H1 (cell line): ENCODE results near the gene IQGAP1. TPM values are rescaled to one million over a fixed set of nuclear protein-coding genes. Genes with fewer than 3 reads are reported as not detected.

Experiments used
- CTCF ChIA-PET: fragments of 300-600 bp; sonication (Branson Sonifier 250); formaldehyde crosslinking; loops from one replicate; lab custom pipeline; 2021; ENCODE audit not compliant: partially characterized antibody; lab: Charles Lee
- POLR2A ChIA-PET: fragments of 300-600 bp; sonication (Branson Sonifier 250); formaldehyde crosslinking; loops from one replicate; lab custom pipeline; 2021; ENCODE audit warnings: inconsistent platforms; ENCODE audit not compliant: partially characterized antibody; lab: Charles Lee
- DNase-seq, 2 experiments: peaks; one replicate each; pipeline versions ENCODE4 v3.0.0 to v3.0.0-alpha.2; 2010 to 2022; ENCODE audit warnings: low spot score in 2 of 2, low read depth in 1 of 2, mixed read lengths in 1 of 2
- FAIRE-seq: peaks from 2 replicates; lab custom pipeline; 2011; peaks lifted over from hg19 to GRCh38; lab: Jason Lieb, UNC
- H2AFZ ChIP-seq: 2 replicates; pipeline ENCODE4 v1.8.1; 2012; ENCODE audit warnings: low read length, inconsistent platforms
- H2AK5ac ChIP-seq: 2 replicates; pipeline ENCODE4 v1.6.1; 2013; ENCODE audit warnings: low read depth, low read length
- H2BK120ac ChIP-seq: replicated peaks from 2 replicates; pipeline ENCODE3; 2013; ENCODE audit warnings: low read depth, low read length, inconsistent platforms
- H2BK12ac ChIP-seq: 2 replicates; pipeline ENCODE4 v1.6.1; 2013; ENCODE audit warnings: low read depth, low read length
- H2BK15ac ChIP-seq: 2 replicates; pipeline ENCODE4 v1.6.1; 2013; ENCODE audit warnings: low read length
- H2BK20ac ChIP-seq: 2 replicates; pipeline ENCODE4 v1.6.1; 2013; ENCODE audit warnings: low read length
- H2BK5ac ChIP-seq: 2 replicates; pipeline ENCODE4 v1.6.1; 2013; ENCODE audit warnings: low read depth, low read length
- H3K14ac ChIP-seq: 2 replicates; pipeline ENCODE4 v1.6.1; 2013; ENCODE audit warnings: inconsistent platforms; ENCODE audit not compliant: insufficient read length
- H3K18ac ChIP-seq: 2 replicates; pipeline ENCODE4 v1.6.1; 2013; ENCODE audit warnings: low read length; ENCODE audit errors: extremely low read depth
- H3K23ac ChIP-seq: 2 replicates; pipeline ENCODE4 v1.6.1; 2013; ENCODE audit warnings: inconsistent platforms; ENCODE audit not compliant: insufficient read length
- H3K23me2 ChIP-seq: 2 replicates; pipeline ENCODE4 v1.6.1; 2013; ENCODE audit warnings: low read depth, low read length
- H3K27ac ChIP-seq: 2 replicates; pipeline ENCODE4 v1.6.1; 2011; ENCODE audit warnings: low read depth, low read length, inconsistent platforms
- H3K27me3 ChIP-seq, 4 experiments: replicated peaks in 1 of 4; 1 replicate in 1 of 4; 2 replicates in 3 of 4; pipeline versions ENCODE4 v1.6.1 to v1.8.1; 2011 to 2013; ENCODE audit warnings: low read length in 3 of 4, mild to moderate bottlenecking in 3 of 4, inconsistent platforms in 2 of 4, mixed read lengths in 2 of 4, moderate library complexity in 1 of 4; ENCODE audit not compliant: control insufficient read depth in 3 of 4, insufficient read depth in 3 of 4; ENCODE audit errors: extremely low read depth in 1 of 4
- H3K36me3 ChIP-seq, 4 experiments: 2 replicates each; pipeline versions ENCODE4 v1.6.1 to v1.8.1; 2011 to 2013; ENCODE audit warnings: mild to moderate bottlenecking in 4 of 4, low read length in 3 of 4, moderate library complexity in 2 of 4, control low read depth in 1 of 4, inconsistent platforms in 1 of 4; ENCODE audit not compliant: insufficient read depth in 4 of 4, control insufficient read depth in 2 of 4
- H3K4ac ChIP-seq: replicated peaks from 2 replicates; pipeline ENCODE3; 2013; ENCODE audit warnings: low read length, low read depth, mixed read lengths, inconsistent platforms; ENCODE audit not compliant: insufficient read length
- H3K4me1 ChIP-seq, 4 experiments: replicated peaks in 1 of 4; 1 replicate in 1 of 4; 2 replicates in 3 of 4; pipeline versions ENCODE4 v1.6.1 to v1.8.1; 2011 to 2013; ENCODE audit warnings: low read length in 3 of 4, inconsistent platforms in 2 of 4, mixed read lengths in 1 of 4; ENCODE audit not compliant: insufficient read depth in 4 of 4, control insufficient read depth in 3 of 4
- H3K4me2 ChIP-seq, 2 experiments: 2 replicates each; pipeline versions ENCODE4 v1.6.1 to v1.8.1; 2011 to 2013; ENCODE audit warnings: low read depth in 2 of 2, low read length in 2 of 2, control low read depth in 1 of 2, inconsistent platforms in 1 of 2, mild to moderate bottlenecking in 1 of 2; ENCODE audit not compliant: insufficient read depth in 1 of 2
- H3K4me3 ChIP-seq, 4 experiments: fragments of 200-600, 300-600 bp in 1 of 4; sonication (generic), shearing (Covaris generic), sonication (Bioruptor Twin) in 1 of 4; 2 replicates each; pipeline versions ENCODE4 v1.5.1 to v1.8.1; 2011 to 2016; ENCODE audit warnings: low read length in 4 of 4, low read depth in 3 of 4, control low read depth in 2 of 4, inconsistent platforms in 2 of 4, mild to moderate bottlenecking in 2 of 4, mixed read lengths in 1 of 4, moderate library complexity in 1 of 4; ENCODE audit not compliant: insufficient read depth in 2 of 4; ENCODE audit errors: extremely low read depth in 1 of 4
- H3K56ac ChIP-seq: replicated peaks from 2 replicates; pipeline ENCODE3; 2013; ENCODE audit warnings: low read depth, mild to moderate bottlenecking, mixed read lengths, low read length, inconsistent platforms; ENCODE audit not compliant: insufficient read length
- H3K79me1 ChIP-seq: 2 replicates; pipeline ENCODE4 v1.6.1; 2013; ENCODE audit warnings: low read depth, low read length, control low read depth
- H3K79me2 ChIP-seq, 2 experiments: 2 replicates each; pipeline versions ENCODE4 v1.6.1 to v1.8.1; 2012 to 2013; ENCODE audit warnings: low read length in 2 of 2, mild to moderate bottlenecking in 2 of 2, inconsistent platforms in 1 of 2; ENCODE audit not compliant: insufficient read depth in 2 of 2, control insufficient read depth in 1 of 2
- H3K9ac ChIP-seq, 4 experiments: replicated peaks in 1 of 4; 1 replicate in 1 of 4; 2 replicates in 3 of 4; pipeline versions ENCODE4 v1.6.1 to v1.8.1; 2011 to 2013; ENCODE audit warnings: low read depth in 3 of 4, low read length in 3 of 4, control low read depth in 2 of 4, mild to moderate bottlenecking in 2 of 4, moderate library complexity in 2 of 4, inconsistent platforms in 1 of 4; ENCODE audit errors: extremely low read depth in 1 of 4
- H3K9me3 ChIP-seq, 2 experiments: 2 replicates each; pipeline versions ENCODE4 v1.6.1 to v1.8.1; 2012 to 2013; ENCODE audit warnings: mild to moderate bottlenecking in 2 of 2, moderate library complexity in 2 of 2, control low read depth in 1 of 2, inconsistent platforms in 1 of 2, low read depth in 1 of 2, low read length in 1 of 2, mixed read lengths in 1 of 2; ENCODE audit not compliant: insufficient read depth in 2 of 2
- H4K20me1 ChIP-seq, 2 experiments: replicated peaks in 1 of 2; 2 replicates each; pipeline versions ENCODE3 to v1.8.1; 2011 to 2013; ENCODE audit warnings: inconsistent platforms in 2 of 2, low read length in 2 of 2, mild to moderate bottlenecking in 1 of 2; ENCODE audit not compliant: insufficient read depth in 2 of 2, control insufficient read depth in 1 of 2
- H4K5ac ChIP-seq: 2 replicates; pipeline ENCODE4 v1.6.1; 2013; ENCODE audit warnings: low read length, low read depth, mixed read lengths, inconsistent platforms; ENCODE audit not compliant: insufficient read length
- H4K8ac ChIP-seq: 2 replicates; pipeline ENCODE4 v1.8.0; 2013; ENCODE audit warnings: mild to moderate bottlenecking, moderate library complexity, low read length, inconsistent platforms; ENCODE audit not compliant: insufficient read depth; ENCODE audit errors: extremely low read depth
- H4K91ac ChIP-seq: replicated peaks from 2 replicates; pipeline ENCODE3; 2013; ENCODE audit warnings: low read length, mixed read lengths, inconsistent platforms; ENCODE audit not compliant: insufficient read length
- CEBPB ChIP-seq: IDR thresholded peaks from 2 replicates; pipeline ENCODE4 v1.6.1; 2012; ENCODE audit warnings: low read depth, low read length
- HDAC2 ChIP-seq, 2 experiments: fragments of 300-600 bp in 1 of 2; sonication (generic) in 1 of 2; IDR thresholded peaks; 2 replicates each; pipeline ENCODE4 v1.6.1; 2011 to 2012; ENCODE audit warnings: low read depth in 2 of 2, low read length in 2 of 2, mild to moderate bottlenecking in 2 of 2, moderate library complexity in 2 of 2, borderline replicate concordance in 1 of 2, inconsistent platforms in 1 of 2
- POU5F1 ChIP-seq: IDR thresholded peaks from 2 replicates; pipeline ENCODE4 v1.6.1; 2011; ENCODE audit warnings: low read depth, mild to moderate bottlenecking, low read length, moderate library complexity
- TBP ChIP-seq: IDR thresholded peaks from 2 replicates; pipeline ENCODE4 v1.6.1; 2011; ENCODE audit warnings: low read depth, low read length, improper control_type of control experiment
- USF2 ChIP-seq: IDR thresholded peaks from 2 replicates; pipeline ENCODE4 v1.6.1; 2011; ENCODE audit warnings: low read length, improper control_type of control experiment
- WGBS, 2 experiments: shearing (Covaris generic) in 1 of 2; methylation state at CpG; one replicate each; pipeline versions ENCODE4 v1.1.6 to v1.1.7; 2013 to 2015; ENCODE audit warnings: low lambda C conversion rate in 2 of 2, mixed read lengths in 2 of 2, inconsistent platforms in 1 of 2, low coverage in 1 of 2, missing lambda C conversion rate in 1 of 2; ENCODE audit not compliant: insufficient replicate concordance in 2 of 2, insufficient coverage in 1 of 2, insufficient read length in 1 of 2; ENCODE audit errors: extremely low coverage in 1 of 2, missing lambda C conversion rate in 1 of 2; 5-methylcytosine and 5-hydroxymethylcytosine counted together
- polyA plus RNA-seq, 7 experiments: library from polyadenylated mRNA; depleted of rRNA in 3 of 7; stranded (reverse) in 5 of 7; unstranded in 2 of 7; fragments of >200 nt in 5 of 7; fragments of 200-250 nt in 2 of 7; gene quantifications; 1 replicate in 5 of 7; 2 replicates in 1 of 7; 4 replicates in 1 of 7; pipeline versions ENCODE4 v1.2.1 to v1.2.3, GENCODE V29; 2011 to 2013; ENCODE audit warnings: missing spikeins in 2 of 7, mixed read lengths in 2 of 7
- total RNA-seq: library from RNA; stranded (reverse); fragmentation: NEBNext Ultra II Directional; extraction: Animal tissue kit (Norgen Biotek cat#: 25700); gene quantifications from 2 replicates; pipeline ENCODE4 v1.2.1, GENCODE V29; 2021

IQGAP1 gene
- total and polyA plus RNA-seq, 2 of the 8 experiments (the other 6 are each of a cell fraction or from before 2014, with no cell fraction given): 56.0 to 138 TPM

- Histone ChIP-seq H3K79me1 (no peaks in the 10 kb centered on the region), H3K4me3 (no peak overlapping the region), H2BK20ac (no peak overlapping the region), H3K9ac (no peak overlapping the region), H4K8ac (no peak overlapping the region), H3K79me2 (no peaks in the 10 kb centered on the region), H4K91ac (no peak overlapping the region), H2BK15ac (no peak overlapping the region), H2BK120ac (no peak overlapping the region), H4K5ac (no peak overlapping the region), H3K4me1 (no peaks in the 10 kb centered on the region; a peak in 1 of 7 replicates), H3K14ac (no peak overlapping the region), H3K18ac (no peak overlapping the region), H2BK5ac (no peak overlapping the region), H2AK5ac (no peak overlapping the region), H3K23ac (no peak overlapping the region), H2BK12ac (no peak overlapping the region), H3K4me2 (no peak overlapping the region), H3K23me2 (peaks cover 8% of the 10 kb centered on the region; the same call in 1 of the 2 replicates), H3K36me3 (no peaks in the 10 kb centered on the region), H3K9me3 (no peaks in the 10 kb centered on the region), H3K27me3 (no peaks in the 10 kb centered on the region), H3K27ac (no peak overlapping the region), H3K56ac (no peak overlapping the region), H3K4ac (no peak overlapping the region), H4K20me1 (no peaks in the 10 kb centered on the region), H2AFZ (no peak overlapping the region)
- DNase-seq: no peak
- 91% methylated on average over 4 of the region's 6 CpGs; no CpG with 5 or more reads in 1 of the 2 experiments for WGBS, 2 experiments
- CTCF ChIA-PET: interaction anchor here (0.6 to 2.3 kb wide), 3 partner anchors 29 to 75 kb away, joined by 3 to 10 read pairs (median 3); no protein-coding TSS in a partner anchor
- no peak for TF ChIP-seq POU5F1
- TF ChIP-seq TBP: no peak
- TF ChIP-seq HDAC2 (IDR thresholded peaks at IDR 0.05; ENCODE audit: borderline replicate concordance in 1 of 2, low read depth in 2 of 2, low read length in 2 of 2): no peak
- no peak for TF ChIP-seq CEBPB
- no peak for TF ChIP-seq USF2
- POLR2A ChIA-PET: interaction anchor here (1.5 kb wide), 1 partner anchor 77 kb away, joined by 3 read pairs; no protein-coding TSS in a partner anchor
- FAIRE-seq: no peak
These were observed 39.6 kb upstream of the IQGAP1 start for GRCh38 chr15:90348456-90348855.
